K562 (cell line): ENCODE results near the gene COX20. TPM values are rescaled to one million over a fixed set of nuclear protein-coding genes. Genes with fewer than 3 reads are reported as not detected.
A peak's percentile ranks its signal among the peaks of the same experiment; 100 is the strongest.

Source experiments
- BRD9 ChIP-seq: fragments of 450-650 bp; IDR thresholded peaks from 2 replicates; pipeline ENCODE4 v1.6.1; 2018; ENCODE audit warnings: low read depth; ENCODE audit not compliant: partially characterized antibody
- CBX3 ChIP-seq, 2 experiments: IDR thresholded peaks; 1 replicate in 1 of 2; 2 replicates in 1 of 2; pipeline ENCODE4 v1.6.1; 2012; ENCODE audit warnings: inconsistent platforms in 2 of 2, low read length in 2 of 2, borderline replicate concordance in 1 of 2, control low read depth in 1 of 2
- CHCHD3 ChIP-seq: fragments of 250-450 bp; sonication (Bioruptor Pico); IDR thresholded peaks from 2 replicates; pipeline ENCODE4 v2.1.2; 2022; ENCODE audit warnings: mild to moderate bottlenecking
- FOS ChIP-seq: IDR thresholded peaks from 3 replicates; pipeline ENCODE4 v1.6.1; 2011; ENCODE audit not compliant: insufficient read length; ENCODE audit errors: extremely low read depth
- FOXK2 ChIP-seq, 2 experiments: fragments of 450-650 bp; IDR thresholded peaks in 1 of 2; conservative IDR thresholded peaks in 1 of 2; 2 replicates each; pipeline ENCODE4 v1.6.1; 2016; ENCODE audit warnings: low read depth in 2 of 2, mild to moderate bottlenecking in 1 of 2
- PHTF2 ChIP-seq: fragments of 250-450 bp; sonication (Bioruptor Pico); IDR thresholded peaks from 2 replicates; pipeline ENCODE4 v1.5.0; 2021; ENCODE audit warnings: mild to moderate bottlenecking
- POLR2AphosphoS5 ChIP-seq: IDR thresholded peaks from 2 replicates; pipeline ENCODE4 v1.6.1; 2011; ENCODE audit warnings: mild to moderate bottlenecking, low read depth, low read length, moderate library complexity; ENCODE audit not compliant: control insufficient read depth, insufficient read depth
- SMARCB1 ChIP-seq: IDR thresholded peaks from 2 replicates; pipeline ENCODE4 v1.6.1; 2011; ENCODE audit warnings: improper control_type of control experiment, low read depth; ENCODE audit not compliant: insufficient read length
- ZNF57 ChIP-seq: fragments of 450-650 bp; formaldehyde crosslinking; IDR thresholded peaks from 2 replicates; pipeline ENCODE4 v1.4.0; 2020; ENCODE audit warnings: mild to moderate bottlenecking, moderate library complexity
- ZNF584 ChIP-seq: fragments of 200-800 bp; sonication (Bioruptor generic); IDR thresholded peaks from 2 replicates; pipeline ENCODE4 v1.6.1; 2016; ENCODE audit warnings: low read depth, mild to moderate bottlenecking, missing genetic modification characterization, missing compliant biosample characterization
- ZSCAN32 ChIP-seq: fragments of 450-650 bp; formaldehyde crosslinking; IDR thresholded peaks from 2 replicates; pipeline ENCODE4 v1.4.0; 2020; ENCODE audit warnings: mild to moderate bottlenecking, moderate library complexity
- polyA plus RNA-seq, 8 experiments: library from polyadenylated mRNA; depleted of rRNA in 4 of 8; stranded (reverse) in 5 of 8; unstranded in 3 of 8; fragments of >200 nt; fragmentation: Nextera tagmentation in 2 of 8; fragmentation: Illumina TruSeq in 1 of 8; extraction: Ambion mirVana in 2 of 8; extraction: Trizol in 1 of 8; gene quantifications; 2 replicates each; pipeline versions ENCODE4 v1.2.1 to v1.2.3, GENCODE V29; 2011 to 2014; ENCODE audit warnings: inconsistent platforms in 1 of 8, missing spikeins in 1 of 8
- total RNA-seq, 7 experiments: library from RNA; depleted of rRNA in 6 of 7; stranded (reverse); fragments of >200 nt in 6 of 7; fragmentation: Illumina TruSeq in 2 of 7; extraction: Trizol in 2 of 7; gene quantifications; 2 replicates each; pipeline versions ENCODE4 v1.2.1 to v1.2.3, GENCODE V29; 2011 to 2021; ENCODE audit warnings: low replicate concordance in 1 of 7
- TF ChIP-seq, protein P1 (sequence below), 2 experiments: fragments of 150-350 bp in 1 of 2; IDR thresholded peaks; 2 replicates each; pipeline ENCODE4 v1.6.1; 2012 to 2016; ENCODE audit warnings: low read depth in 2 of 2, low read length in 2 of 2, mild to moderate bottlenecking in 1 of 2, moderate library complexity in 1 of 2
- TF ChIP-seq, protein P2 (sequence below): fragments of 150-350 bp; conservative IDR thresholded peaks from 2 replicates; pipeline ENCODE4 v1.6.1; 2014; ENCODE audit warnings: low read length
- TF ChIP-seq, protein P3 (sequence below): fragments of 450-650 bp; IDR thresholded peaks from 2 replicates; pipeline ENCODE4 v1.6.1; 2016; ENCODE audit warnings: antibody characterized with exemption
- TF ChIP-seq, protein P4 (sequence below): fragments of 450-650 bp; IDR thresholded peaks from 2 replicates; pipeline ENCODE4 v1.7.0; 2016; ENCODE audit warnings: borderline replicate concordance
- TF ChIP-seq, protein P5 (sequence below): sonication (generic); formaldehyde crosslinking; IDR thresholded peaks from 2 replicates; pipeline ENCODE4 v1.8.0; 2022; ENCODE audit warnings: mild to moderate bottlenecking, missing genetic modification reagents

Gene COX20
- total and polyA plus RNA-seq, 9 of the 15 experiments (the other 6 are each of a cell fraction or from before 2014, with no cell fraction given): 41.5 to 192 (median 84.3) TPM

- TF ChIP-seq, protein P1, sequence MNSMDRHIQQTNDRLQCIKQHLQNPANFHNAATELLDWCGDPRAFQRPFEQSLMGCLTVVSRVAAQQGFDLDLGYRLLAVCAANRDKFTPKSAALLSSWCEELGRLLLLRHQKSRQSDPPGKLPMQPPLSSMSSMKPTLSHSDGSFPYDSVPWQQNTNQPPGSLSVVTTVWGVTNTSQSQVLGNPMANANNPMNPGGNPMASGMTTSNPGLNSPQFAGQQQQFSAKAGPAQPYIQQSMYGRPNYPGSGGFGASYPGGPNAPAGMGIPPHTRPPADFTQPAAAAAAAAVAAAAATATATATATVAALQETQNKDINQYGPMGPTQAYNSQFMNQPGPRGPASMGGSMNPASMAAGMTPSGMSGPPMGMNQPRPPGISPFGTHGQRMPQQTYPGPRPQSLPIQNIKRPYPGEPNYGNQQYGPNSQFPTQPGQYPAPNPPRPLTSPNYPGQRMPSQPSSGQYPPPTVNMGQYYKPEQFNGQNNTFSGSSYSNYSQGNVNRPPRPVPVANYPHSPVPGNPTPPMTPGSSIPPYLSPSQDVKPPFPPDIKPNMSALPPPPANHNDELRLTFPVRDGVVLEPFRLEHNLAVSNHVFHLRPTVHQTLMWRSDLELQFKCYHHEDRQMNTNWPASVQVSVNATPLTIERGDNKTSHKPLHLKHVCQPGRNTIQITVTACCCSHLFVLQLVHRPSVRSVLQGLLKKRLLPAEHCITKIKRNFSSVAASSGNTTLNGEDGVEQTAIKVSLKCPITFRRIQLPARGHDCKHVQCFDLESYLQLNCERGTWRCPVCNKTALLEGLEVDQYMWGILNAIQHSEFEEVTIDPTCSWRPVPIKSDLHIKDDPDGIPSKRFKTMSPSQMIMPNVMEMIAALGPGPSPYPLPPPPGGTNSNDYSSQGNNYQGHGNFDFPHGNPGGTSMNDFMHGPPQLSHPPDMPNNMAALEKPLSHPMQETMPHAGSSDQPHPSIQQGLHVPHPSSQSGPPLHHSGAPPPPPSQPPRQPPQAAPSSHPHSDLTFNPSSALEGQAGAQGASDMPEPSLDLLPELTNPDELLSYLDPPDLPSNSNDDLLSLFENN (IDR thresholded peaks at IDR 0.05; ENCODE audit: low read depth in 2 of 2, low read length in 2 of 2): no peak
- no peak for TF ChIP-seq SMARCB1
- no peak; a peak in 1 of 3 replicates for TF ChIP-seq CBX3 (IDR thresholded peaks at IDR 0.05; ENCODE audit: borderline replicate concordance in 1 of 2, low read length in 2 of 2)
- TF ChIP-seq, protein P2, sequence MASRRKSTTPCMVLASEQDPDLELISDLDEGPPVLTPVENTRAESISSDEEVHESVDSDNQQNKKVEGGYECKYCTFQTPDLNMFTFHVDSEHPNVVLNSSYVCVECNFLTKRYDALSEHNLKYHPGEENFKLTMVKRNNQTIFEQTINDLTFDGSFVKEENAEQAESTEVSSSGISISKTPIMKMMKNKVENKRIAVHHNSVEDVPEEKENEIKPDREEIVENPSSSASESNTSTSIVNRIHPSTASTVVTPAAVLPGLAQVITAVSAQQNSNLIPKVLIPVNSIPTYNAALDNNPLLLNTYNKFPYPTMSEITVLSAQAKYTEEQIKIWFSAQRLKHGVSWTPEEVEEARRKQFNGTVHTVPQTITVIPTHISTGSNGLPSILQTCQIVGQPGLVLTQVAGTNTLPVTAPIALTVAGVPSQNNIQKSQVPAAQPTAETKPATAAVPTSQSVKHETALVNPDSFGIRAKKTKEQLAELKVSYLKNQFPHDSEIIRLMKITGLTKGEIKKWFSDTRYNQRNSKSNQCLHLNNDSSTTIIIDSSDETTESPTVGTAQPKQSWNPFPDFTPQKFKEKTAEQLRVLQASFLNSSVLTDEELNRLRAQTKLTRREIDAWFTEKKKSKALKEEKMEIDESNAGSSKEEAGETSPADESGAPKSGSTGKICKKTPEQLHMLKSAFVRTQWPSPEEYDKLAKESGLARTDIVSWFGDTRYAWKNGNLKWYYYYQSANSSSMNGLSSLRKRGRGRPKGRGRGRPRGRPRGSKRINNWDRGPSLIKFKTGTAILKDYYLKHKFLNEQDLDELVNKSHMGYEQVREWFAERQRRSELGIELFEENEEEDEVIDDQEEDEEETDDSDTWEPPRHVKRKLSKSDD: no peak; the same call in 1 of the 2 replicates
- TF ChIP-seq, protein P3, sequence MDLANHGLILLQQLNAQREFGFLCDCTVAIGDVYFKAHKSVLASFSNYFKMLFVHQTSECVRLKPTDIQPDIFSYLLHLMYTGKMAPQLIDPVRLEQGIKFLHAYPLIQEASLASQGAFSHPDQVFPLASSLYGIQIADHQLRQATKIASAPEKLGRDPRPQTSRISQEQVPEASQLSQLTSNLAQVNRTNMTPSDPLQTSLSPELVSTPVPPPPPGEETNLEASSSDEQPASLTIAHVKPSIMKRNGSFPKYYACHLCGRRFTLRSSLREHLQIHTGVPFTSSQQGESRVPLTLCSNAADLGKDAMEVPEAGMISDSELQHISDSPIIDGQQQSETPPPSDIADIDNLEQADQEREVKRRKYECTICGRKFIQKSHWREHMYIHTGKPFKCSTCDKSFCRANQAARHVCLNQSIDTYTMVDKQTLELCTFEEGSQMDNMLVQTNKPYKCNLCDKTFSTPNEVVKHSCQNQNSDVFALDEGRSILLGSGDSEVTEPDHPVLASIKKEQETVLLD: peak; percentile 84
- TF ChIP-seq, protein P4, sequence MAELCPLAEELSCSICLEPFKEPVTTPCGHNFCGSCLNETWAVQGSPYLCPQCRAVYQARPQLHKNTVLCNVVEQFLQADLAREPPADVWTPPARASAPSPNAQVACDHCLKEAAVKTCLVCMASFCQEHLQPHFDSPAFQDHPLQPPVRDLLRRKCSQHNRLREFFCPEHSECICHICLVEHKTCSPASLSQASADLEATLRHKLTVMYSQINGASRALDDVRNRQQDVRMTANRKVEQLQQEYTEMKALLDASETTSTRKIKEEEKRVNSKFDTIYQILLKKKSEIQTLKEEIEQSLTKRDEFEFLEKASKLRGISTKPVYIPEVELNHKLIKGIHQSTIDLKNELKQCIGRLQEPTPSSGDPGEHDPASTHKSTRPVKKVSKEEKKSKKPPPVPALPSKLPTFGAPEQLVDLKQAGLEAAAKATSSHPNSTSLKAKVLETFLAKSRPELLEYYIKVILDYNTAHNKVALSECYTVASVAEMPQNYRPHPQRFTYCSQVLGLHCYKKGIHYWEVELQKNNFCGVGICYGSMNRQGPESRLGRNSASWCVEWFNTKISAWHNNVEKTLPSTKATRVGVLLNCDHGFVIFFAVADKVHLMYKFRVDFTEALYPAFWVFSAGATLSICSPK: no peak
- TF ChIP-seq, protein P5, sequence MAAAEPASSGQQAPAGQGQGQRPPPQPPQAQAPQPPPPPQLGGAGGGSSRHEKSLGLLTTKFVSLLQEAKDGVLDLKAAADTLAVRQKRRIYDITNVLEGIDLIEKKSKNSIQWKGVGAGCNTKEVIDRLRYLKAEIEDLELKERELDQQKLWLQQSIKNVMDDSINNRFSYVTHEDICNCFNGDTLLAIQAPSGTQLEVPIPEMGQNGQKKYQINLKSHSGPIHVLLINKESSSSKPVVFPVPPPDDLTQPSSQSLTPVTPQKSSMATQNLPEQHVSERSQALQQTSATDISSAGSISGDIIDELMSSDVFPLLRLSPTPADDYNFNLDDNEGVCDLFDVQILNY (CRISPR knock-in tag): peak; percentile 58; the same call in 1 of the 2 replicates
- 0 out of 2 replicates have a peak, but pooled peaks have one; percentile 12 for TF ChIP-seq ZSCAN32 (CRISPR knock-in tag)
- TF ChIP-seq FOXK2 (conservative IDR thresholded peaks at IDR 0.05 in 1 of 2, IDR thresholded peaks at IDR 0.05 in 1 of 2; ENCODE audit: low read depth in 2 of 2): 0 out of 4 replicates have a peak, but pooled peaks of 1 of the 2 experiments have one; percentile 36
- TF ChIP-seq ZNF57 (CRISPR knock-in tag): no peak
- TF ChIP-seq FOS: no peak
- TF ChIP-seq PHTF2 (CRISPR knock-in tag): no peak
- peak; percentile 15; the same call in 1 of the 2 replicates for TF ChIP-seq POLR2AphosphoS5
- TF ChIP-seq CHCHD3: peak; percentile 87; the same call in 1 of the 2 replicates
- no peak; the same call in 1 of the 2 replicates for TF ChIP-seq ZNF584 (CRISPR knock-in tag)
- TF ChIP-seq BRD9: peak; percentile 95
Observed at GRCh38 chr1:244834543-244835275, 749 bp upstream of the COX20 start (continued).
